Measurements from ENCODE around the gene SSNA1.

The SSNA1 gene

GRCh38 chr9:137223078-137223970 lies 34.8 kb downstream of the SSNA1 start:
- peak; percentile 99 for DNase-seq

GRCh38 chr9:137224830-137225694 lies 36.6 kb downstream of the SSNA1 start, which contains the start of gene CYSRT1:
Gene CYSRT1, plus strand, starts transcription at chr9:137225174. Its CDS starts 448 bp downstream, at chr9:137225622.
- DNase-seq = peak in 1 of 2 experiments; percentile 42

- DNase-seq = no peak
Measured at GRCh38 chr9:137225699-137226331, 37.3 kb downstream of the SSNA1 start.

GRCh38 chr9:137226338-137227053 lies 38.0 kb downstream of the SSNA1 start:
- peak in 1 of 2 experiments; percentile 23 for DNase-seq

- peak; percentile 90 for DNase-seq
Measured at GRCh38 chr9:137227054-137227852, 38.8 kb downstream of the SSNA1 start, which contains the start of gene RNF224. Gene RNF224, plus strand, starts transcription at chr9:137227502. Its CDS starts 834 bp downstream, at chr9:137228336.

GRCh38 chr9:137227853-137228505 lies 39.5 kb downstream of the SSNA1 start:
- DNase-seq = no peak

- DNase-seq = no peak
Measured at GRCh38 chr9:137228506-137228967, 40.1 kb downstream of the SSNA1 start.

- no peak for DNase-seq
Measured at GRCh38 chr9:137228968-137229896, 40.8 kb downstream of the SSNA1 start.

- DNase-seq = no peak
Measured at GRCh38 chr9:137229903-137230704, 41.6 kb downstream of the SSNA1 start.

GRCh38 chr9:137230705-137231371 lies 42.4 kb downstream of the SSNA1 start, which contains the start of gene SLC34A3:
Gene SLC34A3, plus strand, starts transcription at chr9:137230901. Its CDS starts 802 bp downstream, at chr9:137231703.
- DNase-seq = no peak

GRCh38 chr9:137231372-137232039 lies 43.0 kb downstream of the SSNA1 start:
- no peak for DNase-seq

- no peak for DNase-seq
Measured at GRCh38 chr9:137232101-137232500, 43.6 kb downstream of the SSNA1 start.

GRCh38 chr9:137232510-137232909 lies 44.0 kb downstream of the SSNA1 start:
- no peak for DNase-seq

- no peak for DNase-seq
Measured at GRCh38 chr9:137233143-137233980, 44.9 kb downstream of the SSNA1 start.

- DNase-seq = no peak
Measured at GRCh38 chr9:137234055-137234697, 45.7 kb downstream of the SSNA1 start.
